Transverse colon (tissue), 4 donors: ENCODE results near the gene CCR8.

Experiments
- EP300 ChIP-seq: sonication (generic); formaldehyde crosslinking; IDR thresholded peaks from one replicate; pipeline ENCODE4 v1.6.1; 2017; ENCODE audit warnings: antibody characterized with exemption, low read depth
- POLR2A ChIP-seq: fragments of 450-650 bp; IDR thresholded peaks from one replicate; pipeline ENCODE4 v1.6.1; 2016; ENCODE audit warnings: antibody characterized with exemption, mild to moderate bottlenecking, moderate library complexity
- POLR2AphosphoS5 ChIP-seq, 3 donors: sonication (generic); formaldehyde crosslinking; IDR thresholded peaks; one replicate each; pipeline ENCODE4 v1.6.1; 2016; ENCODE audit warnings: antibody characterized with exemption in 3 of 3
- TF ChIP-seq, protein P1 (sequence below), 5 experiments: fragments of 200-600 bp in 3 of 5; fragments of 450-650 bp in 2 of 5; sonication (generic) in 3 of 5; IDR thresholded peaks; 1 replicate in 2 of 5; 2 replicates in 3 of 5; pipeline ENCODE4 v1.5.1; 2016 to 2017; ENCODE audit warnings: antibody characterized with exemption in 5 of 5, inconsistent platforms in 3 of 5, mild to moderate bottlenecking in 2 of 5, moderate library complexity in 1 of 5

DNA sequence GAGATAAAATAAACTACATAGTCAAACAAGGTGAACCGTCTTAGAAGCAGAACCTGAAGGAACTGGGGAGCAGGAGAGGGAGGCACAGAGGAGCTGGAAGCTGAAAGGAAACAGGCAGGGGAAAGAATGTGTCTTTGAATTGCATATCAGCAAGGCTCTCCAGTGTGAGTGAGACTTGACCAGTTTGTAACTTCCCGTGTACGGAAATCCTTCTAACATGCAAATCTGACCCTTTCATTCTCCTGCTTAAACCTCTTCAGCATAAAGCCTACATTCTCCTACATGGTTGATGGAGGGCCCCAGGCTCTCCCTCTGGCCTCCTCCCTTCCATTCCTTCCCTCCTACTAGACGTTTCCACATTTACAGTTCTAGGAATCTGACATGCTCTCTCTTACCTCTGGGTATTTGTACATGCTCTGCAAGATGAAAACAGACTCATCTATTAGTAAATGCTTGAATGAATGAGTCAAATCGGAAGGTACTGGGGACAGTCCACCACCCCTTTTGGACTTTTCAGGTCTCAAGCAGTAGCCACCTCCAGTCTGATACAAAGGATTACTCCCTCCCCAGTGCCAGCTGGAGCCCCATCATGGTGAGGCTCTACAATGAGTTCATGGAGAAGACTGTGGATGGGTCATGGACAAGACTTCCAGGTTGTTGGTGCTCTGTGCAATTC, 47.6 kb downstream of the CCR8 start:
- TF ChIP-seq POLR2AphosphoS5 (IDR thresholded peaks at IDR 0.05) (no peak), POLR2A (no peak), EP300 (no peak)
- TF ChIP-seq, protein P1, sequence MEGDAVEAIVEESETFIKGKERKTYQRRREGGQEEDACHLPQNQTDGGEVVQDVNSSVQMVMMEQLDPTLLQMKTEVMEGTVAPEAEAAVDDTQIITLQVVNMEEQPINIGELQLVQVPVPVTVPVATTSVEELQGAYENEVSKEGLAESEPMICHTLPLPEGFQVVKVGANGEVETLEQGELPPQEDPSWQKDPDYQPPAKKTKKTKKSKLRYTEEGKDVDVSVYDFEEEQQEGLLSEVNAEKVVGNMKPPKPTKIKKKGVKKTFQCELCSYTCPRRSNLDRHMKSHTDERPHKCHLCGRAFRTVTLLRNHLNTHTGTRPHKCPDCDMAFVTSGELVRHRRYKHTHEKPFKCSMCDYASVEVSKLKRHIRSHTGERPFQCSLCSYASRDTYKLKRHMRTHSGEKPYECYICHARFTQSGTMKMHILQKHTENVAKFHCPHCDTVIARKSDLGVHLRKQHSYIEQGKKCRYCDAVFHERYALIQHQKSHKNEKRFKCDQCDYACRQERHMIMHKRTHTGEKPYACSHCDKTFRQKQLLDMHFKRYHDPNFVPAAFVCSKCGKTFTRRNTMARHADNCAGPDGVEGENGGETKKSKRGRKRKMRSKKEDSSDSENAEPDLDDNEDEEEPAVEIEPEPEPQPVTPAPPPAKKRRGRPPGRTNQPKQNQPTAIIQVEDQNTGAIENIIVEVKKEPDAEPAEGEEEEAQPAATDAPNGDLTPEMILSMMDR (IDR thresholded peaks at IDR 0.05), result no peak
